ENCODE results near the gene C6orf163.

C6orf163 gene

DNA sequence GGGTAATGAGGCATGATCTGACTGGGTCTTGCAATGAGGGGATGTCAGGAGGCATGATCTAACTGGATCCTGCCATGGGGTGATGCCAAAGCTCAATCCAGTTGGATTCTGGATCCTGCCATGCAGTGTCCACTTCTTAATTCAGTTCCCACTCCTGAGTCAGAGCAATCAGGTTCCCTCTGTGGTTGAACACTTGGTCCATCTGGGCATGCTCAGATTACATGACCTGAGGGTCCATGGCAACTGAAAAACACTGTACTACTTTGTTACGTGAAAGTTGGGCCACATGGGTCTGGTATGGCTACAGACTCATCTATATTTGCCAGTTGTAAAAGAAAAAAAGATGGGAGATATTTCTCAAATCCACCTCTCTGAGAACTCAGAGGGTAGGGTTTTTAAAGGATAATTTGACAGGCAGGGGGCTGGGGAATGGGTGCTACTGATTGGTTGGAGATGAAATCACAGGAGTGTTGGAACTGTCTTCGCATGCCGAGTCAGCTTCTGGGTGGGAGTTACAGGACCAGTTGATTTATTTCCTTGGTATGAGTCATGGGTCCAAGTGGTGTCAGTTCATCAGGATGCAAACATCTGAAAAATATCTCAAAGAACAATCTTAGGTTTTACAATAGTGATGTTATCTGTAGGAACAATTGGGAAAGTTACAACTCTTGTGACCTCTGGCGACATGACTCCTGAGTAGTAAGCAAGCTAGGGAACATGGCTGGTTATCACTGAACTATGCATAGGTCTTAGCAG, 21.6 kb downstream of the C6orf163 start:
- no peaks in the 10 kb centered on the region for H3K79me2 ChIP-seq (ENCODE audit: control insufficient read depth, low read length)
- H3K4me2 ChIP-seq (ENCODE audit: low read length): no peak overlapping the region
- no peak overlapping the region for H3K4me3 ChIP-seq (ENCODE audit: low read length)
- H4K20me1 ChIP-seq (ENCODE audit: control insufficient read depth, insufficient read depth, low read depth, low read length): no peaks in the 10 kb centered on the region
- H3K27me3 ChIP-seq (ENCODE audit: control insufficient read depth, low read length): no peaks in the 10 kb centered on the region
- no peak for TF ChIP-seq EZH2phosphoT487 (IDR thresholded peaks at IDR 0.05; ENCODE audit: borderline replicate concordance, low read length)
- TF ChIP-seq, protein P1, sequence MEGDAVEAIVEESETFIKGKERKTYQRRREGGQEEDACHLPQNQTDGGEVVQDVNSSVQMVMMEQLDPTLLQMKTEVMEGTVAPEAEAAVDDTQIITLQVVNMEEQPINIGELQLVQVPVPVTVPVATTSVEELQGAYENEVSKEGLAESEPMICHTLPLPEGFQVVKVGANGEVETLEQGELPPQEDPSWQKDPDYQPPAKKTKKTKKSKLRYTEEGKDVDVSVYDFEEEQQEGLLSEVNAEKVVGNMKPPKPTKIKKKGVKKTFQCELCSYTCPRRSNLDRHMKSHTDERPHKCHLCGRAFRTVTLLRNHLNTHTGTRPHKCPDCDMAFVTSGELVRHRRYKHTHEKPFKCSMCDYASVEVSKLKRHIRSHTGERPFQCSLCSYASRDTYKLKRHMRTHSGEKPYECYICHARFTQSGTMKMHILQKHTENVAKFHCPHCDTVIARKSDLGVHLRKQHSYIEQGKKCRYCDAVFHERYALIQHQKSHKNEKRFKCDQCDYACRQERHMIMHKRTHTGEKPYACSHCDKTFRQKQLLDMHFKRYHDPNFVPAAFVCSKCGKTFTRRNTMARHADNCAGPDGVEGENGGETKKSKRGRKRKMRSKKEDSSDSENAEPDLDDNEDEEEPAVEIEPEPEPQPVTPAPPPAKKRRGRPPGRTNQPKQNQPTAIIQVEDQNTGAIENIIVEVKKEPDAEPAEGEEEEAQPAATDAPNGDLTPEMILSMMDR (IDR thresholded peaks at IDR 0.05; ENCODE audit: low read depth, low read length, poor library complexity, severe bottlenecking): no peak
- H3K36me3 ChIP-seq (ENCODE audit: control insufficient read depth, low read length): no peaks in the 10 kb centered on the region
- H3K9me3 ChIP-seq (ENCODE audit: control insufficient read depth, insufficient read depth, low read length): peaks cover 20% of the 10 kb centered on the region; the same call in 1 of the 2 replicates
- H3K4me1 ChIP-seq (ENCODE audit: control insufficient read depth, low read length): no peaks in the 10 kb centered on the region
- no peaks in the 10 kb centered on the region for H3F3A ChIP-seq (ENCODE audit: control insufficient read depth, insufficient read depth)
- no peak overlapping the region for H3K27ac ChIP-seq (ENCODE audit: low read depth, low read length)
- no peaks in the 10 kb centered on the region for H3K9me2 ChIP-seq (replicated peaks; ENCODE audit: control insufficient read depth, low read length)

DNA sequence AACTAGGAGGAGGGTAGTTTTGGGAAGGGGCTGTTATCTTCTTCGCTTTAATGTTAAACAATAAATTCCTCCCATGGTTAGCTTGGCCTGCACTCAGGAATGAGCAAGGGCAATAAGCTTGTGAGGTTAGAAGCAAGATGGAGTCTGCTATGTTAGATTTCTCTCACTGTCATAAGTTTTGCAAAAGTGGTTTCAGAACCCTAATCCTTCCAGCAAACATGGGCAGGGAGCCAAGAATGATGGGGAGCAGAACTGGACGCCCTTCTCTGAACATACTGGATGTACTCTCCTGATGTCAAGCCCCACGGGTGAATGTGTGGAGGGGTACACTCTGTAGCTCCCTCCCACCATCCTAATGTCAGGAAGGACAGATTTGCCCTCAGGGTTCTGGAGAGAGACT, 22.3 kb downstream of the C6orf163 start:
- Histone ChIP-seq H3K36me3 (ENCODE audit: control insufficient read depth, low read length) (no peaks in the 10 kb centered on the region), H3K9me2 (replicated peaks; ENCODE audit: control insufficient read depth, low read length) (no peaks in the 10 kb centered on the region), H3K27me3 (ENCODE audit: control insufficient read depth, low read length) (no peaks in the 10 kb centered on the region), H3F3A (ENCODE audit: control insufficient read depth, insufficient read depth) (no peaks in the 10 kb centered on the region), H3K27ac (ENCODE audit: low read depth, low read length) (no peak overlapping the region), H4K20me1 (ENCODE audit: control insufficient read depth, insufficient read depth, low read depth, low read length) (no peaks in the 10 kb centered on the region), H3K4me2 (ENCODE audit: low read length) (no peak overlapping the region), H3K4me3 (ENCODE audit: low read length) (no peak overlapping the region), H3K79me2 (ENCODE audit: control insufficient read depth, low read length) (no peaks in the 10 kb centered on the region), H3K4me1 (ENCODE audit: control insufficient read depth, low read length) (no peaks in the 10 kb centered on the region), H3K9me3 (ENCODE audit: control insufficient read depth, insufficient read depth, low read length) (peaks cover 20% of the 10 kb centered on the region; the same call in 1 of the 2 replicates)
- no peak for TF ChIP-seq EZH2phosphoT487 (IDR thresholded peaks at IDR 0.05; ENCODE audit: borderline replicate concordance, low read length)
- TF ChIP-seq, protein P1 (IDR thresholded peaks at IDR 0.05; ENCODE audit: low read depth, low read length, poor library complexity, severe bottlenecking): no peak

DNA sequence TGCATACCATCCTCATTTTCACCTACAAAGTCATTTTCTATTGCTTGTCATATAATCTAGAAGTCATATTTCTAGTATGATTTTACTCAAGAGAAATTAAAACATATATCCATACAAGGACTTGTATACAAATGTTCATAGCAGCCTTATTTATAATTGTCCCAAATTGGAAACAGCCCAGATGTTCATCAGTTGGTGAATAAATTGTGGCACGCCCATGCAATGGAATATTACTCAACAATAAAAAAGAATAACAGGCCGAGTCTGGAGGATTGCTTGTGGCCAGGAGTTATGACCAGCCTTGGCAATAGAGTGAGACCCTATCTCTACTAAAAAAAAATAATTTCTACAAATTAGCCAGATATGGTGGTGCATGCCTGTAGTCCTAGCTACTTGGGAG, 28.8 kb downstream of the C6orf163 start:
- no peaks in the 10 kb centered on the region for H4K20me1 ChIP-seq (ENCODE audit: control insufficient read depth, insufficient read depth, low read depth, low read length)
- H3K4me1 ChIP-seq (ENCODE audit: control insufficient read depth, low read length): no peaks in the 10 kb centered on the region
- H3K4me2 ChIP-seq (ENCODE audit: low read length): no peak overlapping the region
- H3K27me3 ChIP-seq (ENCODE audit: control insufficient read depth, low read length): no peaks in the 10 kb centered on the region
- no peaks in the 10 kb centered on the region for H3F3A ChIP-seq (ENCODE audit: control insufficient read depth, insufficient read depth)
- TF ChIP-seq EZH2phosphoT487 (IDR thresholded peaks at IDR 0.05; ENCODE audit: borderline replicate concordance, low read length): no peak
- TF ChIP-seq, protein P1 (IDR thresholded peaks at IDR 0.05; ENCODE audit: low read depth, low read length, poor library complexity, severe bottlenecking): no peak
- H3K9me2 ChIP-seq (replicated peaks; ENCODE audit: control insufficient read depth, low read length): no peaks in the 10 kb centered on the region
- H3K9me3 ChIP-seq (ENCODE audit: control insufficient read depth, insufficient read depth, low read length): peaks cover 5% of the 10 kb centered on the region; the same call in 1 of the 2 replicates
- H3K27ac ChIP-seq (ENCODE audit: low read depth, low read length): no peak overlapping the region
- H3K79me2 ChIP-seq (ENCODE audit: control insufficient read depth, low read length): no peaks in the 10 kb centered on the region
- no peaks in the 10 kb centered on the region for H3K36me3 ChIP-seq (ENCODE audit: control insufficient read depth, low read length)
- no peak overlapping the region for H3K4me3 ChIP-seq (ENCODE audit: low read length)
